Activated CD8-positive, alpha-beta T cell treated with anti-CD3 and anti-CD28 coated beads for 36 hours (primary cell): Measurements from ENCODE around the gene FAM177B. TPM values are rescaled to one million over a fixed set of nuclear protein-coding genes. Genes with fewer than 3 reads are reported as not detected.
"Not testable (repeated sequence)": the region's sequence is repeated elsewhere in the genome, so short reads cannot be mapped to it uniquely, and the experiment has no call there.

ENCODE experiments used
- ATAC-seq: fragments of 200-7000 bp; cut with Tn5 transposase; one replicate; pipeline ENCODE4 v1.10.0; 2021; ENCODE audit warnings: mild to moderate bottlenecking, moderate library complexity
- CTCF ChIA-PET: fragments of 350-600 bp; sonication (Branson Sonifier 250); formaldehyde crosslinking; loops from one replicate; lab custom pipeline; 2021; ENCODE audit warnings: antibody characterized with exemption; lab: Charles Lee
- POLR2A ChIA-PET: fragments of 350-600 bp; sonication (Branson Sonifier 250); formaldehyde crosslinking; loops from one replicate; lab custom pipeline; 2021; ENCODE audit warnings: antibody characterized with exemption; lab: Charles Lee
- DNase-seq: peaks from one replicate; pipeline ENCODE4 v3.0.0-alpha.2; 2020
- H3K27ac Mint-ChIP-seq: one replicate; pipeline ENCODE4 v1.8.0; 2021; ENCODE audit warnings: mild to moderate bottlenecking, mixed read lengths
- H3K27me3 Mint-ChIP-seq: one replicate; pipeline ENCODE4 v1.8.0; 2021; ENCODE audit warnings: mixed read lengths
- H3K36me3 Mint-ChIP-seq: one replicate; pipeline ENCODE4 v1.8.0; 2021; ENCODE audit warnings: low read depth, mixed read lengths
- H3K4me1 Mint-ChIP-seq: one replicate; pipeline ENCODE4 v1.8.0; 2021; ENCODE audit warnings: low read depth, mixed read lengths
- H3K4me3 Mint-ChIP-seq: one replicate; pipeline ENCODE4 v1.8.0; 2021; ENCODE audit warnings: mild to moderate bottlenecking, moderate library complexity, mixed read lengths
- H3K9me3 Mint-ChIP-seq: one replicate; pipeline ENCODE4 v1.8.0; 2021; ENCODE audit warnings: mixed read lengths
- intact Hi-C: fragments of 100-400 bp; cut with micrococcal nuclease; formaldehyde crosslinking; loops from one replicate; pipeline ENCODE4 v1.10.0; 2022
- total RNA-seq, 2 experiments: library from RNA; stranded (reverse); gene quantifications; one replicate each; pipeline ENCODE4 v1.2.3, GENCODE V29; 2021
- TF ChIP-seq, protein P1 (sequence below): fragments of 200-600 bp; IDR thresholded peaks from one replicate; pipeline ENCODE4 v1.8.0; 2022; ENCODE audit warnings: antibody characterized with exemption, mild to moderate bottlenecking

Gene FAM177B
- total RNA-seq, 2 experiments from 2014 or later, result not detected

DNA sequence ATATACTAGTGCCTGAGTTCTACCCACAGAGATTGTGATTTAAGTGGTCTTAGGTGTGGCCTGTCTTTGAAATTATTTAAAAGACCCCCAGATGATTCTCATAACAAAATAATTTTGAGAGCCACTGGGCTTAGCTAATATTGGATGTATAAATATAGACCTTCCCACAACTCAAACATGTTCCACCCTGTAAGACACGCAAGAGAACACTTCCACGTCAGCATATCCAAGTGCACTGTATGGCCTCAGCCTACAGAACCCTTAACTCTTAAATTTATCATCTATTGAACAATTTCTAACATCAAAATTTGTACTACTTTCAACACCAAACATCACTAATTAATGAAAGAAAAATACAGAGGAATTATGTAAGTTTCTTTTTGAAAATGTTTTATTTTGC, 2.5 kb downstream of the FAM177B start:
- Mint-ChIP-seq H3K4me1 (no peaks in the 10 kb centered on the region), H3K36me3 (peaks cover 2% of the 10 kb centered on the region), H3K27ac (no peak overlapping the region), H3K4me3 (no peak overlapping the region), H3K27me3 (no peaks in the 10 kb centered on the region), H3K9me3 (no peaks in the 10 kb centered on the region)
- no peak for DNase-seq
- ChIA-PET CTCF (interaction anchor here (0.7 to 1.7 kb wide), 12 partner anchors 12 to 384 kb away, joined by 3 to 8 read pairs (median 4); no protein-coding TSS in a partner anchor), POLR2A (no interaction called here)
- intact Hi-C loops, result loop anchor here (2.0 kb wide), 1 partner anchor 341 kb away; no protein-coding TSS in a partner anchor
- no peak for ATAC-seq
- TF ChIP-seq, protein P1, sequence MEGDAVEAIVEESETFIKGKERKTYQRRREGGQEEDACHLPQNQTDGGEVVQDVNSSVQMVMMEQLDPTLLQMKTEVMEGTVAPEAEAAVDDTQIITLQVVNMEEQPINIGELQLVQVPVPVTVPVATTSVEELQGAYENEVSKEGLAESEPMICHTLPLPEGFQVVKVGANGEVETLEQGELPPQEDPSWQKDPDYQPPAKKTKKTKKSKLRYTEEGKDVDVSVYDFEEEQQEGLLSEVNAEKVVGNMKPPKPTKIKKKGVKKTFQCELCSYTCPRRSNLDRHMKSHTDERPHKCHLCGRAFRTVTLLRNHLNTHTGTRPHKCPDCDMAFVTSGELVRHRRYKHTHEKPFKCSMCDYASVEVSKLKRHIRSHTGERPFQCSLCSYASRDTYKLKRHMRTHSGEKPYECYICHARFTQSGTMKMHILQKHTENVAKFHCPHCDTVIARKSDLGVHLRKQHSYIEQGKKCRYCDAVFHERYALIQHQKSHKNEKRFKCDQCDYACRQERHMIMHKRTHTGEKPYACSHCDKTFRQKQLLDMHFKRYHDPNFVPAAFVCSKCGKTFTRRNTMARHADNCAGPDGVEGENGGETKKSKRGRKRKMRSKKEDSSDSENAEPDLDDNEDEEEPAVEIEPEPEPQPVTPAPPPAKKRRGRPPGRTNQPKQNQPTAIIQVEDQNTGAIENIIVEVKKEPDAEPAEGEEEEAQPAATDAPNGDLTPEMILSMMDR, result no peak

DNA sequence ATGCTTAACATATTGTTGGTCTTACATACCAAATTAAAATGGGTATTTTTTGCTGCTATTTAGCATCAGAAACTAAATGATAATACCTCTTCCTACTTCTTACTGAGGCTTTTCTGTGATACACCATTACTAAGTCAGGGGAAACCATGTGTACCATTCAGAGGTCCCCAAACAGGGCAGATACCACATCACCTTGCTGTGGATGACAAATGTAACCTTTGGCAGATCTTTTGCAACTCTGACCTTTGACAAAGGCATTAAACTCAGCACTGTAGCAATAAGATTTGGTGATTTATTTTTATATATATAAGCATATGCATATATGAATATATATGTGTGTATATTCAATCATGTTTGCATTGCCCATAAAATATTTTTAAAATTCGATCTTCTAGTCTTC, 2.9 kb downstream of the FAM177B start:
- H3K4me3 Mint-ChIP-seq, result no peak overlapping the region
- H3K4me1 Mint-ChIP-seq, result no peaks in the 10 kb centered on the region
- H3K36me3 Mint-ChIP-seq, result peaks cover 2% of the 10 kb centered on the region
- H3K27me3 Mint-ChIP-seq, result no peaks in the 10 kb centered on the region
- no peak overlapping the region for H3K27ac Mint-ChIP-seq
- TF ChIP-seq, protein P1, result no peak
- POLR2A ChIA-PET, result no interaction called here
- DNase-seq, result no peak
- H3K9me3 Mint-ChIP-seq, result no peaks in the 10 kb centered on the region
- CTCF ChIA-PET, result interaction anchor here (0.9 to 1.7 kb wide), 4 partner anchors 33 to 384 kb away, joined by 3 to 8 read pairs (median 4); no protein-coding TSS in a partner anchor
- no peak for ATAC-seq
- intact Hi-C loops, result loop anchor here (2.0 kb wide), 1 partner anchor 341 kb away; no protein-coding TSS in a partner anchor

DNA sequence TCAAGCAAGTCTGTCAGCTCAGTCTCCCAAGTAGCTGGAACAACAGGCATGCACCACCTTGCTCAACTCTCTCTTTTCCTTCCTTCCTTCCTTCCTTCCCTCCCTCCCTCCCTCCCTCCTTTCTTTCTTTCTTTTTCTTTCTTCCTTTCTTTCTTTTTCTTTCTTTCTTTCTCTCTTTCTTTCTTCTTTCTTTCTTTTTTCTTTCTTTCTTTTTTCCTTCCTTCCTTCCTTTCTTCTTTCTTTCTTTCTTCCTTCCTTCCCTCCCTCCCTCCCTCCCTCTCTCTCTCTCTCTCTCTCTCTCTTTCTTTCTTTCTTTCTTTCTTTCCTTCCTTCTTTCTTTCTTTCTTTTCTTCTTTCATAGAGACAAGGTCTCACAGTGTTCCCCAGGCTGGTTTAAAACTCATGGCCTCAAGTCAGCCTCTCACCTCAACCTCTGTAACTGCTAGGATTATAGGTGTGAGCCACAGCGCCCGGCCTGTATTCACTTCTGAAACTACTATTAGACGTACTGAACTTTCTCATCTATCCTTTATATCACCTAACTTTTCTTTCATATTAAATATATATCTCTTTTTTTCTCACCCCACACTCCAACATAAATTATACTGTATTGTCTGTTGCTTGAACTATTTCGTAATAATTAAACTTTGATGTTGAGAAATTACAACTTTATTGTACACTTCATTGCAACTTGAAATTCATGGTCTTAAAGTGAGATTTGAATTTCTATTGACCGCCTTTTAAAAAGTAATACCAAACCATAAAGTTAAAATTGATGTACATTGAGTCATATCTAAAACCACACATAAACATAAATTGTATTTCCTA, 4.8 kb downstream of the FAM177B start:
- H3K9me3 Mint-ChIP-seq, H3K4me3 Mint-ChIP-seq, POLR2A ChIA-PET, H3K27ac Mint-ChIP-seq, H3K4me1 Mint-ChIP-seq, ATAC-seq, H3K27me3 Mint-ChIP-seq, DNase-seq, intact Hi-C loops, H3K36me3 Mint-ChIP-seq: not testable (repeated sequence)
- CTCF ChIA-PET, result interaction anchor here (0.8 to 1.7 kb wide), 2 partner anchors 340 to 348 kb away, joined by 3 to 6 read pairs; no protein-coding TSS in a partner anchor

DNA sequence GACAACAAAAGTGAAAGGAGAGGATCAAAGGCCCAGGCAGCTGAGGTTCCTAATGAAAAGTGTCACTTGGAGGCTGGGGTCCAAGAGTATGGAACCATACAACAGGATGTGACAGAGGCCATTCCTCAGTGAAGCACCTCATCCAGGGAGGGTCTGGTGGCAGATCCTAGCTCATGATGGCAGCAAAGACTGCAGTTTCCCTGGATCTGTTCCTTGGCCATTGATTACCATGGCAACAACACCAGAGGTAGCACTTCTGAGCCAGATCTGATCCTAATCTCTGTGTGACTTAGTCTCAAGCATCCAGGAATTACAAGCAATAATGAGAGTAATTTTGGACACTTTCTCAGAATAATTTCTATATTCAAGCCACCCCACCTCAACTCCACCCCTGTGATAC, 12.9 kb downstream of the FAM177B start:
- Mint-ChIP-seq H3K27ac (no peak overlapping the region), H3K9me3 (no peaks in the 10 kb centered on the region), H3K4me1 (no peaks in the 10 kb centered on the region), H3K27me3 (no peaks in the 10 kb centered on the region), H3K36me3 (no peaks in the 10 kb centered on the region), H3K4me3 (no peak overlapping the region)
- POLR2A ChIA-PET, result no interaction called here
- TF ChIP-seq, protein P1, result no peak
- CTCF ChIA-PET, result interaction anchor here (0.6 to 1.3 kb wide), 3 partner anchors 27 to 1681 kb away, joined by 3 to 4 read pairs (median 3); no protein-coding TSS in a partner anchor
- intact Hi-C loops, result no loop called here
- DNase-seq (no peak), ATAC-seq (no peak)

DNA sequence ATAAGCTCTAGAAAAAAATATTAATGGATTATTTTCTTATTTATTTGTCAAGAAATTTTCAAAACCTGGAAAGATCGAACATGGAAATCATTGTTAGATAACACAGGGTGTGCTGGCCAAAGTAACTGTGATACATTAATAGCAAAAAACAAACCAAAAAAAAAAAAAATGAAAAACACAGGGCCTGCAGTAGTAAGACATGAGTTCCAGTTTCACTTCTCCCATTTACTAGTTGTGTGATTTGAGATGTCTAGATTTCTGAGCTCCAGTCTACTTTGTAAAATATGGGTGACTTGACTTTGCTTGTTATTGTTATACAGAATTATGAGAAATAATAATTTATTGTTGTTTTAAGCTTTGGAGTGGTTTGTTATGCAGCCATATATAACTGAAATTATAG, 13.6 kb downstream of the FAM177B start:
- no peak for ATAC-seq
- intact Hi-C loops, result no loop called here
- Mint-ChIP-seq H3K36me3 (no peaks in the 10 kb centered on the region), H3K4me1 (no peaks in the 10 kb centered on the region), H3K27me3 (no peaks in the 10 kb centered on the region), H3K27ac (no peak overlapping the region), H3K9me3 (no peaks in the 10 kb centered on the region), H3K4me3 (no peak overlapping the region)
- POLR2A ChIA-PET, result no interaction called here
- CTCF ChIA-PET, result interaction anchor here (1.2 kb wide), 1 partner anchor 373 kb away, joined by 3 read pairs; no protein-coding TSS in a partner anchor
- no peak for DNase-seq
- TF ChIP-seq, protein P1, result no peak
